Mucosa of descending colon (tissue), 3 donors: ENCODE measurements around the gene CACNB4. TPM values are rescaled to one million over a fixed set of nuclear protein-coding genes. Genes with fewer than 3 reads are reported as not detected.

Experiments
- ATAC-seq: fragments of 200-7000 bp; cut with Tn5 transposase; one replicate; pipeline ENCODE4 v1.9.1; 2020; ENCODE audit warnings: mild to moderate bottlenecking, moderate library complexity
- DNase-seq, 3 donors: peaks; one replicate each; pipeline ENCODE4 v3.0.0-alpha.2; 2020
- H3K36me3 ChIP-seq: fragments of 200-600 bp; one replicate; pipeline ENCODE4 v1.8.0; 2021; ENCODE audit warnings: low read depth, mild to moderate bottlenecking
- H3K4me1 ChIP-seq: fragments of 200-600 bp; one replicate; pipeline ENCODE4 v1.8.0; 2021; ENCODE audit warnings: low read depth, mild to moderate bottlenecking
- H3K4me3 ChIP-seq: fragments of 200-600 bp; one replicate; pipeline ENCODE4 v1.8.0; 2021; ENCODE audit warnings: mild to moderate bottlenecking
- H3K9me3 ChIP-seq: fragments of 200-600 bp; one replicate; pipeline ENCODE4 v1.8.0; 2021; ENCODE audit warnings: mild to moderate bottlenecking
- intact Hi-C, 2 donors: fragments of 100-400 bp; cut with DNase I in 1 of 2; cut with micrococcal nuclease in 1 of 2; formaldehyde crosslinking; loops; one replicate each; pipeline versions ENCODE4 v1.11.0 to v1.11.1; 2022; cut with DNase I, micrococcal nuclease
- total RNA-seq, 3 donors: library from RNA; stranded (reverse); fragmentation: NEBNext Ultra II Directional in 2 of 3; extraction: Animal tissue kit (Norgen Biotek cat#: 25700) in 2 of 3; gene quantifications; one replicate each; pipeline versions ENCODE4 v1.2.1 to v1.2.4, GENCODE V29; 2021 to 2023
- TF ChIP-seq, protein P1 (sequence below): fragments of 200-600 bp; IDR thresholded peaks from one replicate; pipeline ENCODE4 v1.8.0; 2022; ENCODE audit warnings: antibody characterized with exemption, mild to moderate bottlenecking
- donor health status: DM: no; HTN: no; CAD: no; lungs with moderate emphysema.
- donor health status: DM: no; HTN: no; CAD: no.
- donor health status: DM: no; HTN: yes; CAD: no.

CACNB4 gene
- total RNA-seq, 3 donors from 2014 or later, result 1.0 to 1.8 (median 1.4) TPM

DNA sequence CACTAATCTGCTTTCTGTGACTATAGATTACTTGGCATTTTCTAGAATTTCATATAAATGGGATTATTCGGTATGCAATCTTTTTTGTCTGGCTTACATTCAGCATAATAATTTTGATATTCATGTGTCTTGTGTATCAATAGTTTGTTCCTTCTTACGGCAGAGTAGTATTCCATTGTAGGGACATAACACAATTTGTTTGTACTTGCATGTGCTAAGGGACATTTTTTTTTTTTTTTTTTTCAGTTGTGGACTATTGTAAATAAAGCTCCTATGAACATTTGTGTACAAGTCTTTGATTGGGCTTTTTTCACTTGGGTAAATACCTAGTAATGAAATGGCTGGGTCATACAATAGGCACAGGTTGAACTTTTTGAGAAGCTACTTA, 315.7 kb downstream of the CACNB4 start:
- H3K4me3 ChIP-seq, result no peak overlapping the region
- H3K4me1 ChIP-seq, result no peaks in the 10 kb centered on the region
- no peak for ATAC-seq
- peaks cover 2% of the 10 kb centered on the region for H3K9me3 ChIP-seq
- H3K36me3 ChIP-seq, result no peaks in the 10 kb centered on the region
- intact Hi-C loops, result no loop called here
- DNase-seq, result no peak
- TF ChIP-seq, protein P1, sequence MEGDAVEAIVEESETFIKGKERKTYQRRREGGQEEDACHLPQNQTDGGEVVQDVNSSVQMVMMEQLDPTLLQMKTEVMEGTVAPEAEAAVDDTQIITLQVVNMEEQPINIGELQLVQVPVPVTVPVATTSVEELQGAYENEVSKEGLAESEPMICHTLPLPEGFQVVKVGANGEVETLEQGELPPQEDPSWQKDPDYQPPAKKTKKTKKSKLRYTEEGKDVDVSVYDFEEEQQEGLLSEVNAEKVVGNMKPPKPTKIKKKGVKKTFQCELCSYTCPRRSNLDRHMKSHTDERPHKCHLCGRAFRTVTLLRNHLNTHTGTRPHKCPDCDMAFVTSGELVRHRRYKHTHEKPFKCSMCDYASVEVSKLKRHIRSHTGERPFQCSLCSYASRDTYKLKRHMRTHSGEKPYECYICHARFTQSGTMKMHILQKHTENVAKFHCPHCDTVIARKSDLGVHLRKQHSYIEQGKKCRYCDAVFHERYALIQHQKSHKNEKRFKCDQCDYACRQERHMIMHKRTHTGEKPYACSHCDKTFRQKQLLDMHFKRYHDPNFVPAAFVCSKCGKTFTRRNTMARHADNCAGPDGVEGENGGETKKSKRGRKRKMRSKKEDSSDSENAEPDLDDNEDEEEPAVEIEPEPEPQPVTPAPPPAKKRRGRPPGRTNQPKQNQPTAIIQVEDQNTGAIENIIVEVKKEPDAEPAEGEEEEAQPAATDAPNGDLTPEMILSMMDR, result no peak

Other genes starting within 250 kb of the CACNB4 start
- 10 to 100 TPM; 38.8 to 45.8 (median 41.7) TPM for gene STAM2, start 76.7 kb upstream of the CACNB4 start, total RNA-seq
- gene FMNL2, start 236.1 kb upstream of the CACNB4 start, total RNA-seq, result 10 to 100 TPM; 11.5 to 25.4 (median 12.0) TPM